HCT116 (cell line): ENCODE measurements around the gene SLC10A7. TPM values are rescaled to one million over a fixed set of nuclear protein-coding genes. Genes with fewer than 3 reads are reported as not detected.

Source experiments
- ATAC-seq: fragments of 200-7000 bp; cut with Tn5 transposase; 2 replicates; pipeline ENCODE4 v1.9.1; 2020; ENCODE audit warnings: mild to moderate bottlenecking, moderate library complexity
- BruUV-seq: library from RNA; stranded (reverse); fragments of 400-500 nt; replicated peaks from 2 replicates; lab custom pipeline; 2021; lab: Mats Ljungman, UMichigan
- CTCF ChIA-PET: fragments of 300-600 bp; sonication (Branson Sonifier 250); formaldehyde crosslinking; loops from one replicate; lab custom pipeline; 2021; ENCODE audit warnings: antibody characterized with exemption; lab: Charles Lee
- POLR2A ChIA-PET: fragments of 300-600, 350-600 bp; sonication (Branson Sonifier 250); formaldehyde crosslinking; loops from one replicate; lab custom pipeline; 2021; ENCODE audit warnings: antibody characterized with exemption; lab: Charles Lee
- RAD21 ChIA-PET, 2 experiments: fragments of 300-600 bp; sonication (Branson Sonifier 250); formaldehyde crosslinking; loops; one replicate each; lab custom pipeline; 2023; ENCODE audit warnings: low total read pairs in 2 of 2; ENCODE audit not compliant: uncharacterized antibody in 2 of 2, unreplicated experiment in 2 of 2, low non-redundant PET in 1 of 2; lab: Charles Lee
- DNase-seq: peaks from one replicate; pipeline ENCODE4 v3.0.0-alpha.2; 2010; ENCODE audit warnings: low read depth, low spot score
- H2AFZ ChIP-seq: fragments of 200-600 bp; shearing (Covaris generic), sonication (generic); 2 replicates; pipeline ENCODE4 v1.6.1; 2017; ENCODE audit warnings: low read depth, mixed run types, mixed read lengths, antibody characterized with exemption, low read length; ENCODE audit not compliant: poor library complexity, severe bottlenecking
- H3K27ac ChIP-seq: 2 replicates; pipeline ENCODE4 v1.5.1; 2012; ENCODE audit warnings: low read depth, low read length
- H3K27me3 ChIP-seq: fragments of 200-600 bp; sonication (generic); 2 replicates; pipeline ENCODE4 v1.6.1; 2016; ENCODE audit warnings: mixed run types, low read length, mixed read lengths; ENCODE audit not compliant: insufficient read depth
- H3K36me3 ChIP-seq, 2 experiments: fragments of 200-500 bp in 1 of 2; fragments of 200-600 bp in 1 of 2; sonication (Bioruptor generic) in 1 of 2; sonication (generic) in 1 of 2; 2 replicates each; pipeline versions ENCODE4 v1.5.1 to v1.6.1; 2014 to 2016; ENCODE audit warnings: low read length in 2 of 2, inconsistent platforms in 1 of 2, mixed read lengths in 1 of 2, mixed run types in 1 of 2; ENCODE audit not compliant: insufficient read depth in 2 of 2, control insufficient read depth in 1 of 2
- H3K4me1 ChIP-seq, 2 experiments: fragments of 200-600 bp in 1 of 2; sonication (generic) in 1 of 2; 2 replicates each; pipeline versions ENCODE4 v1.5.1 to v1.6.1; 2012 to 2017; ENCODE audit warnings: low read length in 2 of 2, inconsistent platforms in 1 of 2, mild to moderate bottlenecking in 1 of 2, mixed read lengths in 1 of 2, mixed run types in 1 of 2, moderate library complexity in 1 of 2; ENCODE audit not compliant: insufficient read depth in 2 of 2, control insufficient read depth in 1 of 2
- H3K4me2 ChIP-seq: fragments of 200-600 bp; sonication (generic); 2 replicates; pipeline ENCODE4 v1.6.1; 2017; ENCODE audit warnings: mixed run types, low read length, mixed read lengths
- H3K4me3 ChIP-seq, 2 experiments: fragments of 200-600 bp in 1 of 2; sonication (generic) in 1 of 2; replicated peaks in 1 of 2; 2 replicates each; pipeline ENCODE4 v1.5.1; 2011 to 2016; ENCODE audit warnings: low read length in 2 of 2, control low read depth in 1 of 2, low read depth in 1 of 2, mild to moderate bottlenecking in 1 of 2, mixed read lengths in 1 of 2, mixed run types in 1 of 2
- H3K79me2 ChIP-seq: fragments of 200-600 bp; sonication (generic); 2 replicates; pipeline ENCODE4 v1.6.1; 2017; ENCODE audit warnings: mild to moderate bottlenecking, mixed run types, low read length, moderate library complexity, mixed read lengths; ENCODE audit not compliant: insufficient read depth
- H3K9ac ChIP-seq: fragments of 200-600 bp; sonication (generic); 2 replicates; pipeline ENCODE4 v1.6.1; 2016; ENCODE audit warnings: low read length, mixed read lengths
- H3K9me2 ChIP-seq: fragments of 200-600 bp; sonication (generic), shearing (Covaris generic); 2 replicates; pipeline ENCODE4 v1.6.1; 2017; ENCODE audit warnings: mixed run types, mild to moderate bottlenecking, moderate library complexity; ENCODE audit not compliant: insufficient read depth
- H3K9me3 ChIP-seq, 2 experiments: fragments of 200-500 bp in 1 of 2; fragments of 200-600 bp in 1 of 2; sonication (Bioruptor generic) in 1 of 2; sonication (generic) in 1 of 2; 2 replicates each; pipeline ENCODE4 v1.6.1; 2014 to 2017; ENCODE audit warnings: low read length in 2 of 2, mixed read lengths in 2 of 2, inconsistent platforms in 1 of 2, low read depth in 1 of 2, mild to moderate bottlenecking in 1 of 2, mixed run types in 1 of 2, moderate library complexity in 1 of 2; ENCODE audit not compliant: control insufficient read depth in 1 of 2, insufficient read depth in 1 of 2
- H4K20me1 ChIP-seq: fragments of 200-600 bp; sonication (generic), shearing (Covaris generic); 2 replicates; pipeline ENCODE4 v1.6.1; 2017; ENCODE audit warnings: mixed run types, mild to moderate bottlenecking, moderate library complexity; ENCODE audit not compliant: insufficient read depth
- CEBPB ChIP-seq: IDR thresholded peaks from 2 replicates; pipeline ENCODE4 v1.6.1; 2012; ENCODE audit warnings: low read depth
- EGR1 ChIP-seq: IDR thresholded peaks from 2 replicates; pipeline ENCODE4 v1.6.1; 2012; ENCODE audit warnings: low read depth
- EZH2 ChIP-seq: fragments of 200-600 bp; sonication (generic); IDR thresholded peaks from 2 replicates; pipeline ENCODE4 v1.6.1; 2017; ENCODE audit warnings: antibody characterized with exemption, mixed run types
- JUND ChIP-seq: IDR thresholded peaks from 2 replicates; pipeline ENCODE4 v1.6.1; 2012
- POLR2AphosphoS5 ChIP-seq: IDR thresholded peaks from 2 replicates; pipeline ENCODE4 v1.6.1; 2011; ENCODE audit warnings: mild to moderate bottlenecking, low read depth, low read length, moderate library complexity
- RAD21 ChIP-seq: IDR thresholded peaks from 2 replicates; pipeline ENCODE4 v1.6.1; 2012; ENCODE audit warnings: low read depth, mild to moderate bottlenecking
- SIN3A ChIP-seq: IDR thresholded peaks from 2 replicates; pipeline ENCODE4 v1.6.1; 2012; ENCODE audit warnings: low read depth
- SP1 ChIP-seq: IDR thresholded peaks from 2 replicates; pipeline ENCODE4 v1.6.1; 2012; ENCODE audit warnings: low read depth
- SRF ChIP-seq: IDR thresholded peaks from 2 replicates; pipeline ENCODE4 v1.6.1; 2012; ENCODE audit warnings: low read depth
- TCF7L2 ChIP-seq: IDR thresholded peaks from 2 replicates; pipeline ENCODE4 v1.7.0; 2011; ENCODE audit warnings: borderline replicate concordance, inconsistent platforms; ENCODE audit not compliant: insufficient read depth, insufficient read length; ENCODE audit errors: extremely low read depth
- YY1 ChIP-seq: IDR thresholded peaks from 2 replicates; pipeline ENCODE4 v1.6.1; 2011; ENCODE audit warnings: low read length, low read depth, moderate library complexity, mild to moderate bottlenecking; ENCODE audit not compliant: insufficient replicate concordance; ENCODE audit errors: extremely low read depth
- ZFX ChIP-seq: fragments of 450-650 bp; IDR thresholded peaks from 2 replicates; pipeline ENCODE4 v1.6.1; 2017
- ZNF274 ChIP-seq: fragments of 200-500 bp; sonication (Bioruptor generic); IDR thresholded peaks from 2 replicates; pipeline ENCODE4 v1.6.1; 2014; ENCODE audit warnings: mild to moderate bottlenecking, low read depth, low read length, inconsistent platforms
- intact Hi-C: fragments of 100-400 bp; cut with micrococcal nuclease; formaldehyde crosslinking; loops from 2 replicates; pipeline ENCODE4 v1.10.0; 2022
- total RNA-seq: library from RNA; stranded (reverse); gene quantifications from one replicate; pipeline ENCODE4 v1.2.1, GENCODE V29; 2021; ENCODE audit not compliant: unreplicated experiment
- TF ChIP-seq, protein P1 (sequence below): IDR thresholded peaks from 2 replicates; pipeline ENCODE4 v1.6.1; 2012; ENCODE audit warnings: low read depth
- TF ChIP-seq, protein P2 (sequence below): IDR thresholded peaks from 2 replicates; pipeline ENCODE4 v1.6.1; 2011; ENCODE audit warnings: mild to moderate bottlenecking, low read length, moderate library complexity; ENCODE audit not compliant: insufficient replicate concordance; ENCODE audit errors: extremely low read depth

The SLC10A7 gene
- total RNA-seq, 1 experiment from 2014 or later, result 5.5 TPM

DNA sequence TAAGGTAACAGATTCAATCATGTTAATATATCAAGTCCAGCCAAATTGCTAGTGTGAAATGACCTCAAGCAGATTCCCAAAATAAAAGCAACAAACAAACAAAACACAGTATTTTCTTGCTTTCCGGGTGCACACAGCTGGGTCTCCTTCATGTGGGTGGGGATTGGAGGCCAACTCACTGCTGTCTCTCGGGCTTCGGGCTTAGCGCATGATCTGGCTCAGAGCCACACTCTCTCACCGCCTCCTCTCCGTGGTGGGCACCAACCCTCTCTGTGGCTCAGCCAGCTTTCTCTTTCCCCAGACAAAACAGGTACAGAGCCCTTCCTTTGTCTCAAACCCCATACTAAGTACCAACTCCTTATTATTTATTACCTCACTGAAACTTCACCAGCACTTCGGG, 310.3 kb downstream of the SLC10A7 start:
- Histone ChIP-seq H3K9me3 (no peaks in the 10 kb centered on the region), H3K36me3 (no peaks in the 10 kb centered on the region), H4K20me1 (no peaks in the 10 kb centered on the region), H3K79me2 (no peaks in the 10 kb centered on the region), H3K27me3 (peaks cover 6% of the 10 kb centered on the region; the same call in 1 of the 2 replicates), H3K27ac (no peak overlapping the region), H2AFZ (no peak overlapping the region), H3K4me1 (no peaks in the 10 kb centered on the region), H3K9me2 (no peaks in the 10 kb centered on the region), H3K4me2 (no peak overlapping the region), H3K4me3 (no peak overlapping the region), H3K9ac (no peak overlapping the region)
- intact Hi-C loops, result no loop called here
- TF ChIP-seq EGR1, result no peak
- no peak for TF ChIP-seq RAD21
- ChIA-PET CTCF (no interaction called here), RAD21 (no interaction called here), POLR2A (no interaction called here)
- DNase-seq (no peak), ATAC-seq (no peak)
- no TSS peak for BruUV-seq

DNA sequence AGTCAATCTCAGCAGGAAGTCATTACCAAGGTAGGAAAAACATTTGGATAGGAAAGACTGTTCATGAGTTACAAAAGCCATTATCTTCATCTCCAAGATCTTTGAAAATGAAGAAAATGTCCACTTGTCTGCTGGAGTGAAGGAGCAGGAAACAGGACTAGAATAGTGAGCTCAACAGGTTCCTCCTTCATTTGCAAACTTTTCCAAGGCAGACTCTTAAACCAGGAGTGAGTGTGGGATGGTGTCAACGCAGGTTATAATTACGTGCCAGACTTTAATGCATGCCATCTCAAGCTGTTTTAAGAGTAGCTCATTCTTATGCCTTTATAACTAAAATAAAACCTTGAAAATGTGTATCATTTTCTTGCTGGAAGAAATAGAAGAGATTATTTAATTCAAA, 310.9 kb downstream of the SLC10A7 start:
- no peaks in the 10 kb centered on the region for H3K9me3 ChIP-seq
- H3K27me3 ChIP-seq, result peaks cover 6% of the 10 kb centered on the region; the same call in 1 of the 2 replicates
- POLR2A ChIA-PET, result no interaction called here
- no peaks in the 10 kb centered on the region for H3K4me1 ChIP-seq
- DNase-seq, result no peak
- no peaks in the 10 kb centered on the region for H3K79me2 ChIP-seq
- TF ChIP-seq, protein P1, sequence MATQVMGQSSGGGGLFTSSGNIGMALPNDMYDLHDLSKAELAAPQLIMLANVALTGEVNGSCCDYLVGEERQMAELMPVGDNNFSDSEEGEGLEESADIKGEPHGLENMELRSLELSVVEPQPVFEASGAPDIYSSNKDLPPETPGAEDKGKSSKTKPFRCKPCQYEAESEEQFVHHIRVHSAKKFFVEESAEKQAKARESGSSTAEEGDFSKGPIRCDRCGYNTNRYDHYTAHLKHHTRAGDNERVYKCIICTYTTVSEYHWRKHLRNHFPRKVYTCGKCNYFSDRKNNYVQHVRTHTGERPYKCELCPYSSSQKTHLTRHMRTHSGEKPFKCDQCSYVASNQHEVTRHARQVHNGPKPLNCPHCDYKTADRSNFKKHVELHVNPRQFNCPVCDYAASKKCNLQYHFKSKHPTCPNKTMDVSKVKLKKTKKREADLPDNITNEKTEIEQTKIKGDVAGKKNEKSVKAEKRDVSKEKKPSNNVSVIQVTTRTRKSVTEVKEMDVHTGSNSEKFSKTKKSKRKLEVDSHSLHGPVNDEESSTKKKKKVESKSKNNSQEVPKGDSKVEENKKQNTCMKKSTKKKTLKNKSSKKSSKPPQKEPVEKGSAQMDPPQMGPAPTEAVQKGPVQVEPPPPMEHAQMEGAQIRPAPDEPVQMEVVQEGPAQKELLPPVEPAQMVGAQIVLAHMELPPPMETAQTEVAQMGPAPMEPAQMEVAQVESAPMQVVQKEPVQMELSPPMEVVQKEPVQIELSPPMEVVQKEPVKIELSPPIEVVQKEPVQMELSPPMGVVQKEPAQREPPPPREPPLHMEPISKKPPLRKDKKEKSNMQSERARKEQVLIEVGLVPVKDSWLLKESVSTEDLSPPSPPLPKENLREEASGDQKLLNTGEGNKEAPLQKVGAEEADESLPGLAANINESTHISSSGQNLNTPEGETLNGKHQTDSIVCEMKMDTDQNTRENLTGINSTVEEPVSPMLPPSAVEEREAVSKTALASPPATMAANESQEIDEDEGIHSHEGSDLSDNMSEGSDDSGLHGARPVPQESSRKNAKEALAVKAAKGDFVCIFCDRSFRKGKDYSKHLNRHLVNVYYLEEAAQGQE, result no peak
- TF ChIP-seq SRF (no peak), ZFX (no peak), JUND (no peak), EZH2 (no peak), POLR2AphosphoS5 (no peak), TCF7L2 (no peak), YY1 (no peak), SIN3A (no peak), ZNF274 (no peak), CEBPB (no peak), SP1 (no peak)
- TF ChIP-seq, protein P2, sequence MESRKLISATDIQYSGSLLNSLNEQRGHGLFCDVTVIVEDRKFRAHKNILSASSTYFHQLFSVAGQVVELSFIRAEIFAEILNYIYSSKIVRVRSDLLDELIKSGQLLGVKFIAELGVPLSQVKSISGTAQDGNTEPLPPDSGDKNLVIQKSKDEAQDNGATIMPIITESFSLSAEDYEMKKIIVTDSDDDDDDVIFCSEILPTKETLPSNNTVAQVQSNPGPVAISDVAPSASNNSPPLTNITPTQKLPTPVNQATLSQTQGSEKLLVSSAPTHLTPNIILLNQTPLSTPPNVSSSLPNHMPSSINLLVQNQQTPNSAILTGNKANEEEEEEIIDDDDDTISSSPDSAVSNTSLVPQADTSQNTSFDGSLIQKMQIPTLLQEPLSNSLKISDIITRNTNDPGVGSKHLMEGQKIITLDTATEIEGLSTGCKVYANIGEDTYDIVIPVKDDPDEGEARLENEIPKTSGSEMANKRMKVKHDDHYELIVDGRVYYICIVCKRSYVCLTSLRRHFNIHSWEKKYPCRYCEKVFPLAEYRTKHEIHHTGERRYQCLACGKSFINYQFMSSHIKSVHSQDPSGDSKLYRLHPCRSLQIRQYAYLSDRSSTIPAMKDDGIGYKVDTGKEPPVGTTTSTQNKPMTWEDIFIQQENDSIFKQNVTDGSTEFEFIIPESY, result no peak
- no peak overlapping the region for H3K27ac ChIP-seq
- CTCF ChIA-PET, result no interaction called here
- no peaks in the 10 kb centered on the region for H4K20me1 ChIP-seq
- intact Hi-C loops, result no loop called here
- H3K9ac ChIP-seq, result no peak overlapping the region
- no peaks in the 10 kb centered on the region for H3K36me3 ChIP-seq
- no peak overlapping the region for H2AFZ ChIP-seq
- no peaks in the 10 kb centered on the region for H3K9me2 ChIP-seq
- ATAC-seq, result no peak
- no TSS peak for BruUV-seq
- no peak overlapping the region for H3K4me3 ChIP-seq
- no peak overlapping the region for H3K4me2 ChIP-seq
- RAD21 ChIA-PET, result no interaction called here
